ENCODE results near the gene MAML3.

MAML3 gene

GRCh38 chr4:140003876-140004548 lies 150.0 kb downstream of the MAML3 start:
- no peak for DNase-seq (ENCODE audit: low spot score)

- no peak for DNase-seq (ENCODE audit: low spot score)
These were observed 153.8 kb downstream of the MAML3 start for GRCh38 chr4:140000232-140000631.

GRCh38 chr4:139988863-139989765 lies 164.9 kb downstream of the MAML3 start:
- DNase-seq (ENCODE audit: low spot score), result peak; percentile 88

GRCh38 chr4:139987502-139987850 lies 166.5 kb downstream of the MAML3 start:
- no peak for DNase-seq (ENCODE audit: low spot score)

- DNase-seq (ENCODE audit: low spot score), result no peak
These were observed 167.1 kb downstream of the MAML3 start for GRCh38 chr4:139986689-139987501.

GRCh38 chr4:139986106-139986505 lies 167.9 kb downstream of the MAML3 start:
- no peak for DNase-seq (ENCODE audit: low spot score)

- no peak for DNase-seq (ENCODE audit: low spot score)
These were observed 168.6 kb downstream of the MAML3 start for GRCh38 chr4:139985401-139985800.

GRCh38 chr4:139984471-139984870 lies 169.5 kb downstream of the MAML3 start:
- no peak for DNase-seq (ENCODE audit: low spot score)

- no peak for DNase-seq (ENCODE audit: low spot score)
These were observed 175.3 kb downstream of the MAML3 start for GRCh38 chr4:139978692-139979091.

- DNase-seq (ENCODE audit: low spot score), result no peak
These were observed 176.0 kb downstream of the MAML3 start for GRCh38 chr4:139977838-139978609.

- DNase-seq (ENCODE audit: low spot score), result no peak
These were observed 178.1 kb downstream of the MAML3 start for GRCh38 chr4:139975830-139976272.

- DNase-seq (ENCODE audit: low spot score), result no peak
These were observed 180.4 kb downstream of the MAML3 start for GRCh38 chr4:139973616-139974015.

GRCh38 chr4:139973015-139973414 lies 181.0 kb downstream of the MAML3 start:
- DNase-seq (ENCODE audit: low spot score), result no peak

GRCh38 chr4:139972305-139972704 lies 181.7 kb downstream of the MAML3 start:
- DNase-seq (ENCODE audit: low spot score), result no peak

- DNase-seq (ENCODE audit: low spot score), result no peak
These were observed 182.9 kb downstream of the MAML3 start for GRCh38 chr4:139971111-139971510.

GRCh38 chr4:139969635-139970266 lies 184.2 kb downstream of the MAML3 start:
- no peak for DNase-seq (ENCODE audit: low spot score)

GRCh38 chr4:139968831-139969230 lies 185.2 kb downstream of the MAML3 start:
- no peak for DNase-seq (ENCODE audit: low spot score)

GRCh38 chr4:139966383-139966782 lies 187.6 kb downstream of the MAML3 start:
- no peak for DNase-seq (ENCODE audit: low spot score)

- DNase-seq (ENCODE audit: low spot score), result no peak
These were observed 188.2 kb downstream of the MAML3 start for GRCh38 chr4:139965789-139966188.

- DNase-seq (ENCODE audit: low spot score), result no peak
These were observed 190.3 kb downstream of the MAML3 start for GRCh38 chr4:139963708-139964107.

- no peak for DNase-seq (ENCODE audit: low spot score)
These were observed 191.8 kb downstream of the MAML3 start for GRCh38 chr4:139962130-139962684.
